T-helper 2 cell treated with Interferon-gamma antibody and Interleukin-4, amounts not matched to agents 5 μg/mL and 100 μg/mL, for 36 hours (primary cell): Measurements from ENCODE around the gene FAN1.
A peak's percentile ranks its signal among the peaks of the same experiment; 100 is the strongest.

ENCODE experiments used
- DNase-seq: peaks from one replicate; pipeline ENCODE4 v3.0.0; 2021; ENCODE audit warnings: low spot score
- H3K27ac Mint-ChIP-seq: one replicate; pipeline ENCODE4 v1.8.0; 2021; ENCODE audit warnings: mild to moderate bottlenecking, mixed read lengths
- H3K27me3 Mint-ChIP-seq: one replicate; pipeline ENCODE4 v1.8.0; 2021; ENCODE audit warnings: low read depth, mixed read lengths
- H3K36me3 Mint-ChIP-seq: one replicate; pipeline ENCODE4 v1.8.0; 2021; ENCODE audit warnings: low read depth, mixed read lengths
- H3K4me1 Mint-ChIP-seq: one replicate; pipeline ENCODE4 v1.8.0; 2021; ENCODE audit warnings: low read depth, mixed read lengths
- H3K4me3 Mint-ChIP-seq: one replicate; pipeline ENCODE4 v1.8.0; 2022; ENCODE audit warnings: mild to moderate bottlenecking, moderate library complexity, mixed read lengths
- H3K9me3 Mint-ChIP-seq: one replicate; pipeline ENCODE4 v1.8.0; 2021; ENCODE audit warnings: mixed read lengths

FAN1 gene

DNA sequence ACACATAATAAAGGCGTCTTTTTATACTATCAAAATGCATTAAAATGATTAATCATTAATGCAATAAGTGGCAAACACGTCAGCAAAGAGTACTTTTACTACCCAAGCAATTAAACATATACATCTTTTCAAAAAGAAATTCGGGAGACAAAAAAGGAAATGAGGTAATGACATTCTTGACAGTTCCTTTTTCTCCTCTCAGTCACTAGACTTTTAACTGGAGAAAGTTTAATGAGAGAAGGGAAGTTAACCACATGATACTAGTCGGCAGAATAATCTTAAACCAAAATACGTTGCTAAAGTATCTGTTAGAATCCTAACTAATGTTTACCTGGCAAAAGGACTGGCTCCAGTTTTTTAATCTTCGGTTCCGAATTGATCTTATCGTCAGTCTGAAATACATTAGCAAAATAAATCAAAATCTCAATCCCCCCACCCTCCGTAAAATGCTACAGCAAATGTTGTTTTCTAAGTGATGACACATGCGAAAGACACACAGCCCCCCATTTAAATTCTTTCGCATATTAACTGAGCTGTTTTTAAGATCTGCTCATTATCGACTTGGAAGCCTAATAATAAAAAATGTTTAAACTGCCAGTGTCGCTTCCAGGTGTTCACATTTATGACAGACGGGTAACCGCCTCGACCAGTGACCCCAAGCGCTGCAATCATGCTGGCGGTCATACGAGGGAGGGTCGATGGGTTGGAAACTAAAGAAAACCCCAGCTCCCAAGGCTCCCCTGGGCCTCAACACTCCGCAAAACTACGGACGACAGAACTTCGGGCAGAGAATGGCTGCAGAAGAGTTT, 86.9 kb downstream of the FAN1 start:
- DNase-seq: no peak
- peak overlapping the region; percentile 96 for H3K4me3 Mint-ChIP-seq
- H3K27me3 Mint-ChIP-seq: peaks cover 2% of the 10 kb centered on the region
- H3K9me3 Mint-ChIP-seq: no peaks in the 10 kb centered on the region
- H3K27ac Mint-ChIP-seq: peak overlapping the region; percentile 89
- peaks cover 8% of the 10 kb centered on the region for H3K36me3 Mint-ChIP-seq
- peaks cover 18% of the 10 kb centered on the region for H3K4me1 Mint-ChIP-seq

- Mint-ChIP-seq H3K9me3 (no peaks in the 10 kb centered on the region), H3K27ac (peak within 1 kb of the TSS; percentile 89), H3K4me1 (peaks cover 18% of the 10 kb centered on the region), H3K36me3 (peaks cover 6% of the 10 kb centered on the region), H3K27me3 (peaks cover 5% of the 10 kb centered on the region), H3K4me3 (peak within 1 kb of the TSS; percentile 96)
- peak; percentile 82 for DNase-seq
Observed at GRCh38 chr15:30991255-30992235, 87.8 kb downstream of the FAN1 start, which contains the start of gene MTMR10. MTMR10 (minus strand) TSS chr15:30991628; CDS start chr15:30991506, 122 bp downstream.

GRCh38 chr15:30992249-30992864, 88.6 kb downstream of the FAN1 start:
- DNase-seq: no peak
- peak overlapping the region; percentile 87 for H3K4me3 Mint-ChIP-seq
- H3K36me3 Mint-ChIP-seq: peaks cover 3% of the 10 kb centered on the region
- no peaks in the 10 kb centered on the region for H3K9me3 Mint-ChIP-seq
- H3K27ac Mint-ChIP-seq: peak overlapping the region; percentile 78
- peaks cover 7% of the 10 kb centered on the region for H3K27me3 Mint-ChIP-seq
- peaks cover 18% of the 10 kb centered on the region for H3K4me1 Mint-ChIP-seq
